Mucosa of stomach (tissue), 1 donor: ENCODE measurements around the gene MCU.
"Not testable (repeated sequence)": the region's sequence is repeated elsewhere in the genome, so short reads cannot be mapped to it uniquely, and the experiment has no call there.

Source experiments
- H3K27me3 ChIP-seq: one replicate; pipeline ENCODE4 v1.7.0; 2013; ENCODE audit warnings: mild to moderate bottlenecking, low read length; ENCODE audit not compliant: control insufficient read depth, insufficient read depth
- H3K36me3 ChIP-seq: one replicate; pipeline ENCODE4 v1.7.0; 2013; ENCODE audit warnings: low read length; ENCODE audit not compliant: control insufficient read depth, insufficient read depth
- H3K4me1 ChIP-seq: one replicate; pipeline ENCODE4 v1.7.0; 2013; ENCODE audit warnings: mild to moderate bottlenecking, low read length; ENCODE audit not compliant: control insufficient read depth, insufficient read depth
- H3K4me3 ChIP-seq: one replicate; pipeline ENCODE4 v1.7.0; 2013; ENCODE audit warnings: low read length
- H3K9ac ChIP-seq: one replicate; pipeline ENCODE4 v1.7.0; 2013; ENCODE audit warnings: mild to moderate bottlenecking, low read length, moderate library complexity
- H3K9me3 ChIP-seq: one replicate; pipeline ENCODE4 v1.7.0; 2013; ENCODE audit warnings: mild to moderate bottlenecking, low read length, moderate library complexity; ENCODE audit not compliant: control insufficient read depth
- donor health status: Pancreatic carcinoma.

The MCU gene

DNA sequence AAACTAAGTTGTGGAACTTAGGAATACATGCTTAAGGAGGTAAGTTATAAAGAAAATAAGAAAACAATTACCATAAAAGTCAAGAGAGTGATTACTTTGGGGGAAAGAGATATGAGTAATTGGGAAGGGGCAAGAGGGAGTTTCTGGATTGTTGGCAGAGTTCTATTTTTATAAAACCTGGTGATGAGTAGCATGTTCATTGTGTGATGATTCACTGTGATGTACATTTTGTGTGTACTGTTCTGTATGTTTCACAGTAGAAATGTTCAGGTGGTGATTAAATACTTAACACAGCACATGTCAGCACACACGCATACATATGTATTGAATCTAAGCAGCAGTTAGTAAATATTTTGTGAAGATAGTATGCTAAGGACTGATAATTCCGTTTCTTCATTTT lies 191.9 kb downstream of the MCU start:
- Histone ChIP-seq H3K4me1 (no peaks in the 10 kb centered on the region), H3K9ac (no peak overlapping the region), H3K4me3 (no peak overlapping the region), H3K36me3 (peaks cover 3% of the 10 kb centered on the region), H3K9me3 (no peaks in the 10 kb centered on the region), H3K27me3 (no peaks in the 10 kb centered on the region)

DNA sequence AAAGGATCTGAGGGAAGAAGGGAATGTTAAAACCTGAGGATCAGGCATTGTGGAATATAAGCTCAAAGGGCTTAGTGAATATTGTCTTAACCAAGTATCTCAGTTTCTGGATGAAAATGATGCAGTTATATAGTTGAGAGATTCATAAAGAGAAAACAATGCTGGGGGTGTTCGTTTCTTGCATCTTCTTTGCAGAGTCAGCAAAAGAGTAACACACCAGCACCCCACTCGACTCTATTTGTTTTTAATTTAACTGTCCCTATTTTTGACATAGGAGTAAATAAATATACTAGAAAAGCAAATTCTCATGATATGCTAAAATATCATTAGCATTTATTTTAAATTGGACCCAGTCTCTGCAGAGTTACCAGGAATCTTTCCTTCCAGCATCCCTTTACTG lies 194.0 kb downstream of the MCU start:
- H3K9me3 ChIP-seq, result no peaks in the 10 kb centered on the region
- H3K27me3 ChIP-seq, result no peaks in the 10 kb centered on the region
- no peak overlapping the region for H3K9ac ChIP-seq
- no peaks in the 10 kb centered on the region for H3K4me1 ChIP-seq
- no peaks in the 10 kb centered on the region for H3K36me3 ChIP-seq
- H3K4me3 ChIP-seq, result no peak overlapping the region

DNA sequence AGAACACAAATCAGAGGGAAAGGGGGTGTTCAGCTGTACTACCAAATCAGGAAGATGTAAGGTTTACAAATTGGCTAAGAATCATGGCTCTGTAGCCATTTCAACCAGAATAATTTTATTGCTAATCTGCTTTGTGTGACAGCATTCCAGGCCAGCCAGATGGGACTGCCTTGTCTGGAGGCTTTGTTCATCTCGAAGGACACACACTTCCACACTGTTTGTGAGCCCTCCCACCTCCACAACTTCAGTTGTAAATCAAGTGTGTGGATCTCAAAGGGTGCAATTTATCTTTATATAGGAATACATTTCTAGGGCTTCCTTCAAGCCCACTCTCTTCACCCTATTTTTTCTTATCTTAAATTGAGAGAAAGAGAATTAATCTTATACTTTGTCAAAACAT lies 194.7 kb downstream of the MCU start:
- Histone ChIP-seq H3K9me3 (no peaks in the 10 kb centered on the region), H3K27me3 (no peaks in the 10 kb centered on the region), H3K36me3 (no peaks in the 10 kb centered on the region), H3K4me1 (no peaks in the 10 kb centered on the region), H3K9ac (no peak overlapping the region), H3K4me3 (no peak overlapping the region)

DNA sequence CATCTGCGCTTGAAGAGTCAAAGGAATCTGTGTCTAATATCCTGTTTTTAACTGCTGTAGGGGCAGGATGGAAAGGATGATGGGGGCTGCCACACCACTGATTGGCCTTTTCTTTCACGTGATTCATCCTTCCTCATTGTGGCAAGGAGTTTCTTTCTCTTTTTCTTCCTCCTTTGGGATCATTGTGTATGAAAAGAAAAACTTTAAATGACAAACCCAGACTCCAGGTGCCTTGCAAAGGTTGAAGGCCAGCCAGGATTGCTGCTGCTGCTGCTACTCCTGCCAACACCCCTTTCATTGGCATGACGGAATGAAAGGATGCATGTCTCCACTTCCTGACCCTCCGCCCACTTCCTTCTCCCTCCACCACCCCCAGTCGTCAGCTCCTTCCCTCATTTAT lies 195.1 kb downstream of the MCU start:
- Histone ChIP-seq H3K36me3 (no peaks in the 10 kb centered on the region), H3K9me3 (no peaks in the 10 kb centered on the region), H3K4me1 (no peaks in the 10 kb centered on the region), H3K9ac (no peak overlapping the region), H3K4me3 (no peak overlapping the region), H3K27me3 (no peaks in the 10 kb centered on the region)

DNA sequence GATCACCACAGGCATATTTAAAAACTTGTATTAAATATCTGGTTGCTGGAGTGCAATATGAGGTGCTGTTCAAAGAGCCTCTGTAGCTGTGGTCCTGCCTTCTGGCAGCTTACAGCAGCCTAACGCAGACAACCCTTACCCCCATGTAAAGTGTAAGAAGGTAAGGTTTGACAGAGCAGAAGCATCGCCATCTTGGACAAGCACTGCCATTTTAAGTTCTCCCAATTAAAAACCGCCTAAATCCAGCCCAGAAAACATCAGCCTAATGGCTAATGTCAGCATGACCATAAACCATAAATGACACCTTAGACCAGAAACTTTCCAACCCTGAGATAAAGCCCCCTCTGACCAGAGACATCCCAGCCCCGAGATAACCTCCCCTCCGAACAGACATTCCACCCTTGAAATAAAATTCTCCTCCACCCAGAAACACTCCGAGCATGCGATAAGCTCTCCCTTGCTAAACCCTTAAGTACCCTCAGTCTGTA lies 196.3 kb downstream of the MCU start:
- H3K9me3 ChIP-seq, result no peaks in the 10 kb centered on the region
- no peak overlapping the region for H3K9ac ChIP-seq
- no peak overlapping the region for H3K4me3 ChIP-seq
- no peaks in the 10 kb centered on the region for H3K27me3 ChIP-seq
- no peaks in the 10 kb centered on the region for H3K4me1 ChIP-seq
- H3K36me3 ChIP-seq, result no peaks in the 10 kb centered on the region

DNA sequence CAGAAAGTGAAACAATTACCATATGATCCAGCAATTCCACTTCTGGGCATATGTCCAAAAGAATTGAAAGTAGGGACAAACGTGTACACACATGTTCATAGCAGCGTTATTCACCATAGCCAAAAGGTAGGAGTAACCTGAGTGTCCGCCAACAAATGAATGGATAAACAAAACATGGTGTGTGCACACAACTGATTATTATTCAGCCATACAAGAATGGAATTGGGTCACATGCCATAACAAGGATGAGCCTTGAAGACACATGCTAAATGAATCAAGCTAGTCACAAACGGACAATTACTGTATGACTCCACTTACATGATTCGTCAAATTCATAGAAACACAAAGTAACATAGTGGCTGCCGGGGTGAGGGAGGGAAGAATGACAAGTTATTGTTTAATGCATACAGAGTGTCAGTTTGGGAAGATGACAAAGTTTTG lies 197.5 kb downstream of the MCU start:
- Histone ChIP-seq H3K36me3 (no peaks in the 10 kb centered on the region), H3K9ac (no peak overlapping the region), H3K27me3 (no peaks in the 10 kb centered on the region), H3K4me3 (no peak overlapping the region), H3K4me1 (no peaks in the 10 kb centered on the region), H3K9me3 (no peaks in the 10 kb centered on the region)

DNA sequence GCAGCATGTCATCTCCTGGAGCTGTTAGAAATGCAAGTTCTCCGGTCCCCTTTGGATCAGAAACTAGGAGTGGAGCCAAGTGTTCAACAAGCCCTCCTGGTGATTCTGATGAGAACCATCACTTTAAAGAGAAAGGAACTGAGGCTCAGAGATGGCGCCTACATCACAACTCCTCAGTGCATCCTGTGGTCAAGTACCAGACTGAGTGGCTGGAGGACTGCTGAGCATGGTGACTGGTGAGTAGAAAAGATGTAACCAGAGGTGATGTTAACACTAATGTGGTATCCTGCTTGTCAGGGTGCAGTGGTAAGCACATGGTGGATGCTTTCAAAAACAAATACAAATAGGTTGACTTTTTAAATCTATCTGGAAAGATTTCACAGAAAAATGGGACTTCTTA lies 198.1 kb downstream of the MCU start:
- Histone ChIP-seq H3K9ac (no peak overlapping the region), H3K36me3 (no peaks in the 10 kb centered on the region), H3K4me3 (no peak overlapping the region), H3K9me3 (no peaks in the 10 kb centered on the region), H3K4me1 (no peaks in the 10 kb centered on the region), H3K27me3 (no peaks in the 10 kb centered on the region)

DNA sequence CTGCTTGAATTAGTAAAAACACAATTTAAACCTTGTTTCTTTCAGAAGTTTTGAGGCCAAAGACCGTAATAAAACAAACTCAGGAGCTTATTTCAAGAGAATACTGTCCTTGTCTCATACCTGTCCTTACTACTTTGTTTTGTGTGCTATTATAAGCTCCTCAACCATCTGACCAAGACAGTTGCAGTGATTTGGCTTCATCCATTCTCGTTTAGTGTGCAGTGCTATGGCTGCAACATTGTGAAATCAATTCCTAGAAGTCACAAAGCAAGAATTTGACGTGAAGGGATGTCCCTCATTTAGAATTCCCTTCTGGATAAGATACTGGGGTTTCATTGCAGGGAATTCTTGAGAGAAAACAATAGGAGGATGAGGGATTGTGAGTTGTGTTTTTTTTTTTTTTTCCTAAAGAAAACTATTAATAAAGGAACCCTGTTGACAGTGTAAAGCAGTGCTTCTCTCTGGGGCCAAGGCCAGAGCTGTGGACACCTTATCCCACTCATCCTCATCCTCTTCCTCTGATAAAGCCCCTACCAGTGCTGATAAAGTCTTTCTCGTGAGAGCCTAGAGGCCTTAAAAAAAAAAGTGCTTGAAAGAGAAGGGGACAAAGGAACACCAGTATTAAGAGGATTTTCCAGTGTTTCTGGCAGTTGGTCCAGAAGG lies 201.3 kb downstream of the MCU start, which contains the start of gene OIT3:
OIT3 (plus strand) TSS at position 604 of the 663 bp plus-strand sequence. CDS start 60 bp downstream, outside the sequence.
- no peaks in the 10 kb centered on the region for H3K4me1 ChIP-seq
- no peaks in the 10 kb centered on the region for H3K36me3 ChIP-seq
- H3K9me3 ChIP-seq, result no peaks in the 10 kb centered on the region
- no peaks in the 10 kb centered on the region for H3K27me3 ChIP-seq
- no peak within 1 kb of the TSS for H3K9ac ChIP-seq
- H3K4me3 ChIP-seq, result no peak within 1 kb of the TSS

DNA sequence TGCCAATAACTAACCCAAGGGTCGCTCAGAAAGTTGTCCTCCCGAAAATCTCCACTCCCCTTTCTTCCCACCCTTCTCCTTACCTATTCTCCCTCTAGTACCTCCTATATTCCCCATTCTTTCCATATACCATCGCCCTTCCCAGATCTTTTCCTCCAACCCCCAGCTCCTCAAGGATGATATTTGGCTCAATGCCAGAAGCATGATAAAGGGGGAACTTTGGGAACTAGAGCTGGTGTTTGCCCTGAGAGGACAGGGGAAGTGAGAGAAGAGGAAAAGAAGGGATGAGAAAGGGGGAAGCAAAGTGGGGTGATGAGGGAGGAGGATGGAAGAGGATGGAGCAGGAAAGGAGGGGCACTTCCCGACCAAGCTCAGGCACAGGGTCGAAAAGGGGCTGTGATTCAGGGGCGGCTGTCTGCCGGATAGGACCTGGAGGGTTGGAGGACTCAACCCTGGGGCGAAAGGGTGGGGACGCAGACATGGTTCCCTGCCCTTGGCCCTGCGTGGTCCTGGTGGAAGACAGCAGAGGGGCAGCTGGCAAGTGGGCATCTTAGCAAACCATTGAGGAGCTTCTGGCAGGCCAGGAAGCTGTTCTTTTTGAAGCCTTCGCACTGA lies 203.4 kb downstream of the MCU start:
- Histone ChIP-seq H3K9ac (no peak overlapping the region), H3K27me3 (no peaks in the 10 kb centered on the region), H3K4me3 (no peak overlapping the region), H3K36me3 (no peaks in the 10 kb centered on the region), H3K4me1 (no peaks in the 10 kb centered on the region), H3K9me3 (no peaks in the 10 kb centered on the region)

DNA sequence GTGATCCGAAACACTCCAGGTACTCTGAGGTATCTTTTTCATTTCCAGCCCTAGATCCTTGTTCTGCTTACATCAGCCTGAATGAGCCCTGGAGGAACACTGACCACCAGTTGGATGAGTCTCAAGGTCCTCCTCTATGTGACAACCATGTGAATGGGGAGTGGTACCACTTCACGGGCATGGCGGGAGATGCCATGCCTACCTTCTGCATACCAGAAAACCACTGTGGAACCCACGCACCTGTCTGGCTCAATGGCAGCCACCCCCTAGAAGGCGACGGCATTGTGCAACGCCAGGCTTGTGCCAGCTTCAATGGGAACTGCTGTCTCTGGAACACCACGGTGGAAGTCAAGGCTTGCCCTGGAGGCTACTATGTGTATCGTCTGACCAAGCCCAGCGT lies 206.7 kb downstream of the MCU start:
- Histone ChIP-seq H3K4me1 (no peaks in the 10 kb centered on the region), H3K9me3 (no peaks in the 10 kb centered on the region), H3K4me3 (no peak overlapping the region), H3K36me3 (no peaks in the 10 kb centered on the region), H3K9ac (no peak overlapping the region), H3K27me3 (no peaks in the 10 kb centered on the region)

DNA sequence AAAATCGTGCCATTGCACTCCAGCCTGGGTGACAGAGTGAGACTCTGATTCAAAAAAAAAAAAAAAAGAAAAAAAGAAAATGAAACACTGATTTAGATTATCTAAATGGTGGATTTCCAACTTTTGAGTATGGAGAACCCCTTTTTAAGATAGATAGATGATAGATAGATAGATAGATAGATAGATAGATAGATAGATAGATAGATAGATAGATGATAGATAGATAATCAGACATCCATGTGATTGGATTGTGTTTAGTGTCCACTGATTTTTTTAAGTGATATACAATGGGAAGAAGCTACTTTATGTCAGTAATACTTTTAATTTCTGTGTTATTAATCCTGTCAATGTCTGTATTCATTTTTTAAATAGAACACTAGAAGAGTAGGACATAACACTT lies 207.6 kb downstream of the MCU start:
- Histone ChIP-seq H3K9me3 (no peaks in the 10 kb centered on the region), H3K36me3 (no peaks in the 10 kb centered on the region), H3K4me3 (no peak overlapping the region), H3K27me3 (no peaks in the 10 kb centered on the region), H3K4me1 (no peaks in the 10 kb centered on the region), H3K9ac (no peak overlapping the region)

DNA sequence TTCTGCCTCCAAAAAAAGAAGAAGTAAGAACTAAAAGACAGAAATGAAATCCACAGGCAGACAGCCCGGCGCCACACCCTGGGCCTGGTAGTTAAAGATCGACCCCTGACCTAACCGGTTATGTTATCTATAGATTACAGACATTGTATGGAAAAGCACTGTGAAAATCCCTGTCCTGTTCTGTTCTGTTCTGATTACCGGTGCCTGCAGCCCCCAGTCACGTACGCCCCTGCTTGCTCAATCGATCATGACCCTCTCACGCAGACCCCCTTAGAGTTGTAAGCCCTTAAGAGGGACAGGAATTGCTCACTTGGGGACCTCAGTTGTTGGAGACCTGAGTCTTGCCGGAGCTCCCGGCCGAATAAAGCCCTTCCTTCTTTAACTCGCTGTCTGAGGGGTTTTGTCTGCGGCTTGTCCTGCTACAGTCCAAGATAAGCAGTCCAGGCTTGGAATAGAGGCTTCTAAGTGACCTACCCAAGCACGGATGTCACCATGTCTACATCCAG lies 212.1 kb downstream of the MCU start:
- not testable (repeated sequence) for H3K9ac ChIP-seq, H3K27me3 ChIP-seq, H3K4me1 ChIP-seq, H3K4me3 ChIP-seq, H3K9me3 ChIP-seq, H3K36me3 ChIP-seq
